Measurements from ENCODE around the gene NBAS.

Gene NBAS

DNA sequence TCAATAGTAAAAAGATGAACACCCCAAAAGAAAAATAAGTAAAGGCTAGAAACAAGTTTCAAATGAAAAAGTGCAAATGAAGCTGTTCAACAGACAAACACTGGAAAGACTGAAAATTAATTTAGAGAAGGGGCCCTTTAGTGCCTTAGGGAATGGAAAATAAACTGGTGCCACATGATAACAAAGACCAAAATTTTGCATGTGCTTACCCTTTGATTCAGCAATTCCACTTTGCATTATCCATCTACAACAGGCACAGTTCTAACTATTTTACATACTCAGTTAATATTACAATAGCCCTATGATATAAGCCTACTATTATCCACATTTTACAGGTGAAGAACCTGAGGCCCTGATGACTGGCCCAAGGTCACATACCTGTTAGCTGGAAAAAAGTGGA lies 183.9 kb downstream of the NBAS start:
- Histone ChIP-seq H3K27me3 (replicated peaks; ENCODE audit: control insufficient read depth, insufficient read depth, low read length) (no peaks in the 10 kb centered on the region), H3K4me3 (replicated peaks; ENCODE audit: low read depth, low read length) (no peak overlapping the region), H3K36me3 (ENCODE audit: control insufficient read depth, insufficient read depth, low read length) (peaks cover 2% of the 10 kb centered on the region; the same call in 1 of the 2 replicates)
- TF ChIP-seq, protein P1, sequence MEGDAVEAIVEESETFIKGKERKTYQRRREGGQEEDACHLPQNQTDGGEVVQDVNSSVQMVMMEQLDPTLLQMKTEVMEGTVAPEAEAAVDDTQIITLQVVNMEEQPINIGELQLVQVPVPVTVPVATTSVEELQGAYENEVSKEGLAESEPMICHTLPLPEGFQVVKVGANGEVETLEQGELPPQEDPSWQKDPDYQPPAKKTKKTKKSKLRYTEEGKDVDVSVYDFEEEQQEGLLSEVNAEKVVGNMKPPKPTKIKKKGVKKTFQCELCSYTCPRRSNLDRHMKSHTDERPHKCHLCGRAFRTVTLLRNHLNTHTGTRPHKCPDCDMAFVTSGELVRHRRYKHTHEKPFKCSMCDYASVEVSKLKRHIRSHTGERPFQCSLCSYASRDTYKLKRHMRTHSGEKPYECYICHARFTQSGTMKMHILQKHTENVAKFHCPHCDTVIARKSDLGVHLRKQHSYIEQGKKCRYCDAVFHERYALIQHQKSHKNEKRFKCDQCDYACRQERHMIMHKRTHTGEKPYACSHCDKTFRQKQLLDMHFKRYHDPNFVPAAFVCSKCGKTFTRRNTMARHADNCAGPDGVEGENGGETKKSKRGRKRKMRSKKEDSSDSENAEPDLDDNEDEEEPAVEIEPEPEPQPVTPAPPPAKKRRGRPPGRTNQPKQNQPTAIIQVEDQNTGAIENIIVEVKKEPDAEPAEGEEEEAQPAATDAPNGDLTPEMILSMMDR (IDR thresholded peaks at IDR 0.05; ENCODE audit: insufficient read depth, low read length, poor library complexity, severe bottlenecking), result no peak
- DNase-seq (ENCODE audit: extremely low read depth, insufficient read length), result no peak

DNA sequence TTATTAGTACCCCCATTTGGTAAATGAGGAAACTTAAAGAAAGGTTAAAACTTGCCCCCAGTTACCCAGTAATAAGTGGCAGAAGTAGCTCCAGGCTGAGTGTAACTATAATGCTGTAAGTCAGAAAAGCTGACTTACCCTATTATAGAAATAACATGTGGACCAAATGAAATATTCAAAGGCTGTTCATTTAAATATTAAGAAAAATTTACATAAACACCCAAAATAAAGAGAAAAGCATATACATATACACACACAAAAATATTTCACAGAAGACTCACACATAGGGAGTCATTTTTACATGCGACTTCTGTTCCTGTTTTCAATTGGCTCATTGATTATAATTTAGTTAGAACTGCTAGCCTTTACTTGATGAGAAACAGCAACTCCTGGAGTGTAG lies 189.1 kb downstream of the NBAS start:
- no peak for DNase-seq (ENCODE audit: extremely low read depth, insufficient read length)
- TF ChIP-seq, protein P1 (IDR thresholded peaks at IDR 0.05; ENCODE audit: insufficient read depth, low read length, poor library complexity, severe bottlenecking), result no peak
- H3K4me3 ChIP-seq (replicated peaks; ENCODE audit: low read depth, low read length), result no peak overlapping the region
- peaks cover 2% of the 10 kb centered on the region; the same call in 1 of the 2 replicates for H3K36me3 ChIP-seq (ENCODE audit: control insufficient read depth, insufficient read depth, low read length)
- H3K27me3 ChIP-seq (replicated peaks; ENCODE audit: control insufficient read depth, insufficient read depth, low read length), result no peaks in the 10 kb centered on the region

DNA sequence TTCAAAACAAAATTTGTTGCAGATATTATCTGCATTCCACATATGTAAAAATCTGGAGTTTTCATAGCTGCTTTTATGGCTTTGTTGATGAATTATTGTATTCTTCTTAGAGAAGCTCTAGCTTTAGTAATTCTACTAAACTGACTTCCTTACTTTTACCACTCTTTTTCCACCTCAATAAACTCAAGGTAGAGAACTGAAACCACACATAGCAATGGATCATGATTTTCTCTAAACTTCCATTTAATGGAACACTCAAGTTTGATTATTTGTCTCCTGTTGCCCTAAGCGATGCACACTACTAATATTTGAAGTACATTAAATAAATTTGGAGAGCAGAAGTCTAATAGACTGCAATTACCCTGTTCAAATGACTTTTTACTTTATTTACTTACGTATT lies 192.0 kb downstream of the NBAS start:
- Histone ChIP-seq H3K36me3 (ENCODE audit: control insufficient read depth, insufficient read depth, low read length) (no peaks in the 10 kb centered on the region; the same call in 1 of the 2 replicates), H3K27me3 (replicated peaks; ENCODE audit: control insufficient read depth, insufficient read depth, low read length) (no peaks in the 10 kb centered on the region), H3K4me3 (replicated peaks; ENCODE audit: low read depth, low read length) (no peak overlapping the region)
- DNase-seq (ENCODE audit: extremely low read depth, insufficient read length), result no peak
- TF ChIP-seq, protein P1 (IDR thresholded peaks at IDR 0.05; ENCODE audit: insufficient read depth, low read length, poor library complexity, severe bottlenecking), result no peak

DNA sequence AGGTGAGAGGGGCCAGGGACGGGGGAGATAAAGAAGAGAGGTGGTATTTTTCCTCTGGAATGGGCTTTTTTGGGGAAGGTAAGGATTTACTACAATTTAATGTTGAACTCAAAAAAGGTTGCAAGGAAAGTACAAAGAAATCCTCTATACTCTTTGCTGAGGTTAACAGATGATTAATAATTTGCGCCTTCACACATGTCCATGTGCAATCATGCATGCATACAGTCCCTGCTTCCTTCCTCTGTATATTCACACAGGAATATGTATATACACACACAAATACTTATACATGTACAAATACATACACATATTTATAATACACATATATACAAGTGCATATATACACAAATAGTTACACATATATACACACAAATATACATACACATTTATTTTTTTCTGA lies 193.4 kb downstream of the NBAS start:
- TF ChIP-seq, protein P1 (IDR thresholded peaks at IDR 0.05; ENCODE audit: insufficient read depth, low read length, poor library complexity, severe bottlenecking), result no peak
- no peak for DNase-seq (ENCODE audit: extremely low read depth, insufficient read length)
- H3K4me3 ChIP-seq (replicated peaks; ENCODE audit: low read depth, low read length), result no peak overlapping the region
- H3K27me3 ChIP-seq (replicated peaks; ENCODE audit: control insufficient read depth, insufficient read depth, low read length), result no peaks in the 10 kb centered on the region
- H3K36me3 ChIP-seq (ENCODE audit: control insufficient read depth, insufficient read depth, low read length), result no peaks in the 10 kb centered on the region; the same call in 1 of the 2 replicates

DNA sequence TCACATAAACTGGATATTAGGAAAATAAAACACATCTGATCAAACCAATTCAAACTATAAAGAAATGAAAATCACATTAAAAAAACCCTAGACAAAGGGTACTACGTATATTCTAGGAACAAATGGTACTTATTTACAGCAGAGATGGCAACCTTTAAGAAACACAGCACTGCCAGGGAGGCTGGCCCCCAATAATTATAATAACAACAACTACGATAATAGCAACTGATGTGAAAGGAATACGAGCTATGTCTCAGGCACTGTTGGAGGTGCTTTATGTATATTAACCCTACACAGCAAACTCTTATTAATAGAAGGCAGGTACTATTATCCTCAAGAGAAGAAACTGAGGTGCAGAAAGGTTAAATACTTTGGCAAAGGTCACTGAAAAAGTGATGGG lies 193.9 kb downstream of the NBAS start:
- no peaks in the 10 kb centered on the region for H3K27me3 ChIP-seq (replicated peaks; ENCODE audit: control insufficient read depth, insufficient read depth, low read length)
- no peaks in the 10 kb centered on the region; the same call in 1 of the 2 replicates for H3K36me3 ChIP-seq (ENCODE audit: control insufficient read depth, insufficient read depth, low read length)
- TF ChIP-seq, protein P1 (IDR thresholded peaks at IDR 0.05; ENCODE audit: insufficient read depth, low read length, poor library complexity, severe bottlenecking), result no peak
- H3K4me3 ChIP-seq (replicated peaks; ENCODE audit: low read depth, low read length), result no peak overlapping the region
- no peak for DNase-seq (ENCODE audit: extremely low read depth, insufficient read length)

DNA sequence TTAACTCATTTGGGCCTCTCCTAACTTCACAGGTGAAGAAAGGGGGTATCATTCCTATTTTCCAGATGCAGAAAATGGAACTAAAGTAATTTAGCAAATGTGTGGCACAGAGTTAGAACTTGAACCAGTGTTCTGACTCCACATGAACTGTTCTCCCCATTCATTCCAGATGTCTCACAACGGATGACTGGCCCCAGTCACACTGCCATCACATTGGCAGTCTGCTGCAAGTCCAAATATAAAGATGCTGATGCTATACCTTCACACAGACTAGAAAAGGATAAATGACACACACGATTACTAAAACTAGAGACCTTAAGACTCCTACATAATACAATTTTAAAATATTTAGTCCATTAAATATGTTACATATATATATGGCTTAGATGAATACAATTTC lies 195.7 kb downstream of the NBAS start:
- Histone ChIP-seq H3K36me3 (ENCODE audit: control insufficient read depth, insufficient read depth, low read length) (no peaks in the 10 kb centered on the region; the same call in 1 of the 2 replicates), H3K4me3 (replicated peaks; ENCODE audit: low read depth, low read length) (no peak overlapping the region), H3K27me3 (replicated peaks; ENCODE audit: control insufficient read depth, insufficient read depth, low read length) (no peaks in the 10 kb centered on the region)
- DNase-seq (ENCODE audit: extremely low read depth, insufficient read length), result no peak
- TF ChIP-seq, protein P1 (IDR thresholded peaks at IDR 0.05; ENCODE audit: insufficient read depth, low read length, poor library complexity, severe bottlenecking), result no peak
